ENCODE data around the gene FNIP1.

FNIP1 gene

DNA sequence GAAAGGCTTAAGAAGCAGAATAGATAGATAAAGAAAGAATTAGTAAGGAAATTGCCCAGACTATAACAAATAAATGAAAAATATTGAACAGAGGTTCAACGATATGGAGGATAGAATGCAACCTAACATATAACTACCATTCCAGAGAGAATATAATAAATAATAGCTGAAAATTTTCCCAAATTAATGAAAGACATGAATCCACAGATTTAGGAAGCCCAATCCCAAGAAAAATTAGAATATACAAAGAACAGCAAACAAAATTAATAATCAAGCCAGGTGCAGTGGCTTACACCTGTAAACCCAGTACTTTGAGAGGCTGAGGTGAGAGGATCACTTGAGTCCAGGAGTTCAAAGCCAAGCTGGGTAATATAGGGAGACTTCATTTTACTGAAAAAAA lies 27.8 kb upstream of the FNIP1 start:
- no peak for TF ChIP-seq CEBPB (IDR thresholded peaks at IDR 0.05)
- TF ChIP-seq TEAD4 (IDR thresholded peaks at IDR 0.05): no peak
- no peak for TF ChIP-seq EGR1 (IDR thresholded peaks at IDR 0.05)
- TF ChIP-seq, protein P1, sequence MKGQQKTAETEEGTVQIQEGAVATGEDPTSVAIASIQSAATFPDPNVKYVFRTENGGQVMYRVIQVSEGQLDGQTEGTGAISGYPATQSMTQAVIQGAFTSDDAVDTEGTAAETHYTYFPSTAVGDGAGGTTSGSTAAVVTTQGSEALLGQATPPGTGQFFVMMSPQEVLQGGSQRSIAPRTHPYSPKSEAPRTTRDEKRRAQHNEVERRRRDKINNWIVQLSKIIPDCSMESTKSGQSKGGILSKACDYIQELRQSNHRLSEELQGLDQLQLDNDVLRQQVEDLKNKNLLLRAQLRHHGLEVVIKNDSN (IDR thresholded peaks at IDR 0.05): no peak

DNA sequence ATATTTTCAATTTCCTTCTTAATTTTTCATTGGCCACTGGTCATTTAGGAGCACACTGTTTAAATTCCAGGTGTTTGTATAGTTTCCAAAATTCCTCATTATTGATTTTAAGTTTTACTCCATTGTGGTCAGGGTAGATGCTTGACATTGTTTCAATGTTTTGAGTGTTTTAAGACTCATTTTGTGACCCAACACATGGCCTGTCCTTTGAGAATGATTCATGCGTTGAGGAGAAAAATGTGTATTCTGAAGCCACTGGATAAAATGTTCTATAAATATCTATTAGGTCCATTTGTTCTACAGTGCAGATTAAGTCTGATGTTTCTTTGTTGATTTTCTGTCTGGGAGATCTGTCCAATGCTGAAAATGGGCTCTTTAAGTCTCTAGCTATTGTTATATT lies 24.4 kb upstream of the FNIP1 start:
- TF ChIP-seq FOXM1 (IDR thresholded peaks at IDR 0.05; ENCODE audit: borderline replicate concordance, low read depth): no peak
- TF ChIP-seq, protein P2, sequence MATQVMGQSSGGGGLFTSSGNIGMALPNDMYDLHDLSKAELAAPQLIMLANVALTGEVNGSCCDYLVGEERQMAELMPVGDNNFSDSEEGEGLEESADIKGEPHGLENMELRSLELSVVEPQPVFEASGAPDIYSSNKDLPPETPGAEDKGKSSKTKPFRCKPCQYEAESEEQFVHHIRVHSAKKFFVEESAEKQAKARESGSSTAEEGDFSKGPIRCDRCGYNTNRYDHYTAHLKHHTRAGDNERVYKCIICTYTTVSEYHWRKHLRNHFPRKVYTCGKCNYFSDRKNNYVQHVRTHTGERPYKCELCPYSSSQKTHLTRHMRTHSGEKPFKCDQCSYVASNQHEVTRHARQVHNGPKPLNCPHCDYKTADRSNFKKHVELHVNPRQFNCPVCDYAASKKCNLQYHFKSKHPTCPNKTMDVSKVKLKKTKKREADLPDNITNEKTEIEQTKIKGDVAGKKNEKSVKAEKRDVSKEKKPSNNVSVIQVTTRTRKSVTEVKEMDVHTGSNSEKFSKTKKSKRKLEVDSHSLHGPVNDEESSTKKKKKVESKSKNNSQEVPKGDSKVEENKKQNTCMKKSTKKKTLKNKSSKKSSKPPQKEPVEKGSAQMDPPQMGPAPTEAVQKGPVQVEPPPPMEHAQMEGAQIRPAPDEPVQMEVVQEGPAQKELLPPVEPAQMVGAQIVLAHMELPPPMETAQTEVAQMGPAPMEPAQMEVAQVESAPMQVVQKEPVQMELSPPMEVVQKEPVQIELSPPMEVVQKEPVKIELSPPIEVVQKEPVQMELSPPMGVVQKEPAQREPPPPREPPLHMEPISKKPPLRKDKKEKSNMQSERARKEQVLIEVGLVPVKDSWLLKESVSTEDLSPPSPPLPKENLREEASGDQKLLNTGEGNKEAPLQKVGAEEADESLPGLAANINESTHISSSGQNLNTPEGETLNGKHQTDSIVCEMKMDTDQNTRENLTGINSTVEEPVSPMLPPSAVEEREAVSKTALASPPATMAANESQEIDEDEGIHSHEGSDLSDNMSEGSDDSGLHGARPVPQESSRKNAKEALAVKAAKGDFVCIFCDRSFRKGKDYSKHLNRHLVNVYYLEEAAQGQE (IDR thresholded peaks at IDR 0.05; ENCODE audit: low read depth): peak; percentile 39; the same call in 1 of the 2 replicates

DNA sequence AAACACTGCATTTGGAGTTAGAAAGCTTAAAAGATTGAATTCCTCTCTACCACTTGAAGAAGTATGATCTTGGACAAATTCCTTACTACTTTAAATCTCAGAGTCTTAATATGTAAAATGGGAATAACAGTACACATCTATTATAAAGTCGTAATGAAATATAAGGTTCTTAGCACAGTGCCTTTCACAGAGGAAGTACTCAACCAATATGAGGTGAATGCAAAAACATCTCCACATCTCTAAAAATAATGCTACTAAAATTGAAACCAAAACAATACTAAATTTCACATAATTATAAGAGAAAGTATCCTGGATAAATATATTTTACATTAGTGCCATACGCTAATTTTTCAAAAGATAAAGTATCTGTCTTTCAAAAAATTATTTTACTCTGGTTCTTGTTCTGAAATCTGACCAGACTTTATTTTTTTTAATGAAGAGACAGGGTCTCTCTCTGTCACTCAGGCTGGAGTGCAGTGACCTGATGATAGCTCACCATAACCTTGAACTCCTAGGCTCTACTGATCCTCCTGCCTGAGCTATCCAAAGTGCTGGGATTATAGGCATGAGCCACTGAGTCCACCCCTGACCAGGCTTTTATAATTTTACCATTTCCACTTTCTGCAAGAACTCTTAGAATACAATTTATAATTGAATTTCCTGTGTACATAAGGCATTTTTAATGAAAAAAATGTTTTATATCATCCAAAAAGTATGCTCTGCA lies 21.3 kb upstream of the FNIP1 start:
- TF ChIP-seq EGR1 (IDR thresholded peaks at IDR 0.05) (no peak), NFIC (IDR thresholded peaks at IDR 0.05) (no peak), CREB1 (IDR thresholded peaks at IDR 0.05; ENCODE audit: low read depth) (no peak), TAF1 (IDR thresholded peaks at IDR 0.05; ENCODE audit: low read depth) (no peak), TCF12 (IDR thresholded peaks at IDR 0.05; ENCODE audit: low read depth) (no peak), TEAD4 (IDR thresholded peaks at IDR 0.05) (no peak), YY1 (IDR thresholded peaks at IDR 0.05; ENCODE audit: low read depth) (no peak), EP300 (IDR thresholded peaks at IDR 0.05; ENCODE audit: borderline replicate concordance) (no peak), FOXM1 (IDR thresholded peaks at IDR 0.05; ENCODE audit: borderline replicate concordance, low read depth) (no peak), ZBTB7A (IDR thresholded peaks at IDR 0.05; ENCODE audit: low read depth) (no peak), RAD21 (IDR thresholded peaks at IDR 0.05; ENCODE audit: low read depth) (no peak), CEBPB (IDR thresholded peaks at IDR 0.05) (no peak)
- TF ChIP-seq, protein P3, sequence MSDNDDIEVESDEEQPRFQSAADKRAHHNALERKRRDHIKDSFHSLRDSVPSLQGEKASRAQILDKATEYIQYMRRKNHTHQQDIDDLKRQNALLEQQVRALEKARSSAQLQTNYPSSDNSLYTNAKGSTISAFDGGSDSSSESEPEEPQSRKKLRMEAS (IDR thresholded peaks at IDR 0.05): no peak
- TF ChIP-seq, protein P1 (IDR thresholded peaks at IDR 0.05): no peak
- TF ChIP-seq, protein P2 (IDR thresholded peaks at IDR 0.05; ENCODE audit: low read depth): no peak

DNA sequence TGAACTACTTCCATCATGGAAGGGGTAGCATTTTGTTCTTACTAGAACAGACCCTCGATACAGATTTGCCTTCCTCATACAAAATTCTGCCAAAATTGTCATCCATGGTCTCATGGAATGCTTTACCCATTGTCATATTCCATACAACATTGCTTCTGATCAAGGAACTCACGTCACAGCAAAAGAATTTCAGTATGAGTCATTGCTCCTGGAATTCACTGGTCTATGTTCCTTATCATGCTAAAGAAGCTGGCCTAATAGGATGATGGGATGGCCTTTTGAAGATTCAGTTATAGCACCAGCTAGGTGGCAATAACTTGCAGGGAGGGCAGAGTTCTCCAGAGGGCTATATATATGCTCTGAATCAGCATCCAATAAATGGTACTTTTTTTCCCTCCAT lies 18.2 kb upstream of the FNIP1 start:
- TF ChIP-seq EP300 (IDR thresholded peaks at IDR 0.05; ENCODE audit: borderline replicate concordance): no peak
- no peak for TF ChIP-seq ZBTB7A (IDR thresholded peaks at IDR 0.05; ENCODE audit: low read depth)
- TF ChIP-seq NFIC (IDR thresholded peaks at IDR 0.05): no peak
- no peak for TF ChIP-seq TAF1 (IDR thresholded peaks at IDR 0.05; ENCODE audit: low read depth)
- TF ChIP-seq YY1 (IDR thresholded peaks at IDR 0.05; ENCODE audit: low read depth): no peak
- TF ChIP-seq, protein P3 (IDR thresholded peaks at IDR 0.05): 0 out of 2 replicates have a peak, but pooled peaks have one; percentile 15
- TF ChIP-seq CREB1 (IDR thresholded peaks at IDR 0.05; ENCODE audit: low read depth): no peak
- TF ChIP-seq, protein P1 (IDR thresholded peaks at IDR 0.05): no peak
- TF ChIP-seq RAD21 (IDR thresholded peaks at IDR 0.05; ENCODE audit: low read depth): no peak
- peak; percentile 96 for TF ChIP-seq TEAD4 (IDR thresholded peaks at IDR 0.05)

DNA sequence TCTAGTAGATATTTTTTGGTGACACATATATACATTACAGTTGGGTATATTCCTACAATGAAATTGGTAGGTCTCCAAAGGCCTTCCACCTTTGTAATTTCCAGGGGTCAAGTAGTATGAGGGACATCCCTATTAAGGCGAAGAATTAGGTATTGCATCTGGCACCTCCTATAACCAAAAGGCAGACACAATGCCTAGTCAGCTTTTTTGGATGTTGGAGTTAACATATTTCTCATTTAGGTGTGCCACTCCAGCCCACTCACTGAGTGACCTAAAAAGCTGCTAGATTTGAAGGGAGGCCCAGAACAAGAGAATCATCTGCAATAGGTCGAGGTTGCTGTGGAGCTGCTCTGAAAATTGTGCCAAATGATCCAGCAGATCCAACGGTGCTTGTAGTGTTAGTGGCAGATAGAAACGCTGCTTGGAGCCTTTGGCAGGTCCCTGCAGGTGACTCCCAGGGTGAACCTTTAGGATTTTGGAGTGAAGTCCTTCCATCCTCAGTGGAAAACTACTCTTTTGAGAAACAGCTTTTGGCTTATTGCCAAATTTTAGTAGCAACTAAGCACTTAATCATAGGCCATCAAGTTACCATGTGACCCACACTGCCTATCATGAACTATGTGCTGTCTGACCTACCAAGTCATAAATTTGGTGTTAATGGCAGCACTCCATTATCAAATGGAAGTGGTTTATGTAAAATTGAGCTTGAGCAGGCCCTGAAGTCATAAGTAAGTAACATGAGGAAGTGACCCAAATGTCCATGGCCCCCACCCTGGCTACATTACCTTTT lies 15.7 kb upstream of the FNIP1 start:
- TF ChIP-seq EGR1 (IDR thresholded peaks at IDR 0.05) (no peak), CREB1 (IDR thresholded peaks at IDR 0.05; ENCODE audit: low read depth) (no peak), TCF12 (IDR thresholded peaks at IDR 0.05; ENCODE audit: low read depth) (no peak), NFIC (IDR thresholded peaks at IDR 0.05) (0 out of 2 replicates have a peak, but pooled peaks have one; percentile 24), ZBTB7A (IDR thresholded peaks at IDR 0.05; ENCODE audit: low read depth) (no peak)
- TF ChIP-seq, protein P1 (IDR thresholded peaks at IDR 0.05): 0 out of 2 replicates have a peak, but pooled peaks have one; percentile 24
